Upper lobe of right lung (tissue), 1 donor: ENCODE data around the gene PTPRN2. TPM values are rescaled to one million over a fixed set of nuclear protein-coding genes. Genes with fewer than 3 reads are reported as not detected.
A peak's percentile ranks its signal among the peaks of the same experiment; 100 is the strongest.

Source experiments
- ATAC-seq: fragments of 200-7000 bp; cut with Tn5 transposase; one replicate; pipeline ENCODE4 v1.9.1; 2020; ENCODE audit warnings: mild to moderate bottlenecking, moderate library complexity
- DNase-seq: peaks from one replicate; pipeline ENCODE4 v3.0.0-alpha.2; 2020
- H3K27ac ChIP-seq: fragments of 200-600 bp; one replicate; pipeline ENCODE4 v1.8.0; 2022
- H3K27me3 ChIP-seq: fragments of 200-600 bp; one replicate; pipeline ENCODE4 v1.8.0; 2022; ENCODE audit warnings: mild to moderate bottlenecking
- H3K36me3 ChIP-seq: fragments of 200-600 bp; one replicate; pipeline ENCODE4 v1.8.0; 2022
- H3K4me1 ChIP-seq: fragments of 200-600 bp; one replicate; pipeline ENCODE4 v1.8.0; 2022
- H3K4me3 ChIP-seq: fragments of 200-600 bp; one replicate; pipeline ENCODE4 v1.8.0; 2022; ENCODE audit warnings: mild to moderate bottlenecking
- H3K9me3 ChIP-seq: fragments of 200-600 bp; one replicate; pipeline ENCODE4 v1.8.0; 2022
- CTCF ChIP-seq: fragments of 200-600 bp; IDR thresholded peaks from one replicate; pipeline ENCODE4 v1.8.0; 2022; ENCODE audit warnings: antibody characterized with exemption
- intact Hi-C: fragments of 100-400 bp; cut with DNase I; formaldehyde crosslinking; loops from one replicate; pipeline ENCODE4 v1.11.0; 2022
- total RNA-seq: library from RNA; stranded (reverse); fragmentation: NEBNext Ultra II Directional; extraction: Animal tissue kit (Norgen Biotek cat#: 25700); gene quantifications from one replicate; pipeline ENCODE4 v1.2.1, GENCODE V29; 2021
- donor health status: DM: no; HTN: yes; CAD: no; lungs with severe emphysema.

PTPRN2 gene
- total RNA-seq, 1 donor from 2014 or later = 4.9 TPM

- Histone ChIP-seq H3K4me1 (no peaks in the 10 kb centered on the region), H3K4me3 (no peak overlapping the region), H3K9me3 (no peaks in the 10 kb centered on the region), H3K27ac (no peak overlapping the region), H3K36me3 (no peaks in the 10 kb centered on the region), H3K27me3 (no peaks in the 10 kb centered on the region)
- peak; percentile 13 for DNase-seq
- no peak for ATAC-seq
- intact Hi-C loops = no loop called here
- no peak for TF ChIP-seq CTCF
Measured at GRCh38 chr7:158023681-158024350, 563.8 kb downstream of the PTPRN2 start.

DNA sequence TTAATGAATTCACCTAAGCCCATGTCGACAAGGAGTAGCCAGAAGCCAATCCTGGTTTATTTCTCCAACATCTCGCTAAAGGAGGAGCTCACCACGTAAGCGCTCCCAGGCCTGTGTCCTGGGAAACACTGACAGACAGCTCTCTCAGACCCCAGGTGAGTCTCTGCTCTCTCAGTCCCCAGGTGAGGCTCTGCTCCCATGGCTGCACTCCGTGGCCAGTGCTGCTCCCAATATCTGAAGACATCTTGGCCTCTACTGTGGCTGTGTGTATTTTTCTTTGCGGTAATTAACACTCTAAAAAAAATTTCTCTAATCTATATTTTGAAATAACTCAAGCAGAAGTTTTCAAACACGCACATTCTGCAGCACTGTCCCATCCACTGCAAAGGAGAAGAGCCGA, 564.5 kb downstream of the PTPRN2 start:
- Histone ChIP-seq H3K4me3 (no peak overlapping the region), H3K9me3 (no peaks in the 10 kb centered on the region), H3K36me3 (no peaks in the 10 kb centered on the region), H3K4me1 (no peaks in the 10 kb centered on the region), H3K27ac (no peak overlapping the region), H3K27me3 (no peaks in the 10 kb centered on the region)
- DNase-seq (no peak), ATAC-seq (no peak)
- no peak for TF ChIP-seq CTCF
- intact Hi-C loops = no loop called here

DNA sequence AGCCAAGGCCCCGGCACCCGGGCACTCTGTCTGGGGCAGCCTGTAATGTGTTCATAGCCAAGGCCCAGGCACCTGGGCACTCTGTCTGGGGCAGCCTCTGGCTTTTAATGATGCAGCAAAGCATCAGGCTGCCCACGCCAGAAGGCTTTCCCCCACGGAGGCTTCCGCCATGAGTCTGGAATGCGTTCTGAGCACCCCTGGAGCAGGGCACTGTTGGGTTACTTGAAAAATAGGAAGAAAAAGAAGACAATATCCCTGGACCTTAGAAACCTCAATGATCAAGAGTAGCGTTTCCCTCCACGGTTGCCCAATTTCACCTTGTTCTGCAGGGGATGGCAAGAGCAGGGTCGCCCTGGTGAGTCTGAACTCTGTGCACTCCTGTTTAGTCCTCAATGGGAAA, 565.0 kb downstream of the PTPRN2 start:
- intact Hi-C loops = no loop called here
- Histone ChIP-seq H3K9me3 (no peaks in the 10 kb centered on the region), H3K4me1 (no peaks in the 10 kb centered on the region), H3K27ac (no peak overlapping the region), H3K36me3 (no peaks in the 10 kb centered on the region), H3K4me3 (no peak overlapping the region), H3K27me3 (no peaks in the 10 kb centered on the region)
- no peak for ATAC-seq
- TF ChIP-seq CTCF = no peak
- peak; percentile 21 for DNase-seq

DNA sequence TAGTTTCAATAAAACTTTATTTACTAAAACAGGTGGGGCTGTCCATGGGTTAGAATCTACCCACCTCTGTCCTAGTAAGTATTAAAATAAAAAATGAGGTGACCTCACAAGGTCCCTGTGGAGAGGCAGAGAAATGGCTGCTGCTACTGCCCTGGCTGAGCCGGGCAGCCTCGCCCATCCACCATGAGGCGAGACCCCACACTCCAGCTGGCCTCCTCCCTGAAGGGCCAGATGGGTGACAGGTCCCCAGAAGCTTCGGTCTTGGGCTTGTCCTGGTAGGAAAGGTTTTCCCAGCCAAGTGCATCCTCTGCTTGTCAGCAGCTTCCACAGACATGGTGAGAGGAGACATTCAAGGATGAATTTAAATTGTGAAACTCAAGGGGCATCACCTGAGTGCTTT, 565.8 kb downstream of the PTPRN2 start:
- ATAC-seq (no peak), DNase-seq (peak; percentile 46)
- Histone ChIP-seq H3K27me3 (no peaks in the 10 kb centered on the region), H3K27ac (no peak overlapping the region), H3K4me1 (no peaks in the 10 kb centered on the region), H3K9me3 (no peaks in the 10 kb centered on the region), H3K36me3 (no peaks in the 10 kb centered on the region), H3K4me3 (no peak overlapping the region)
- intact Hi-C loops = no loop called here
- no peak for TF ChIP-seq CTCF

GRCh38 chr7:158020706-158021095, 566.9 kb downstream of the PTPRN2 start:
- no peak overlapping the region for H3K4me3 ChIP-seq
- DNase-seq = peak; percentile 20

More at GRCh38 chr7:158020706-158021095, 566.9 kb downstream of the PTPRN2 start:
- Histone ChIP-seq H3K27ac (no peak overlapping the region), H3K36me3 (no peaks in the 10 kb centered on the region), H3K9me3 (no peaks in the 10 kb centered on the region), H3K4me1 (no peaks in the 10 kb centered on the region), H3K27me3 (no peaks in the 10 kb centered on the region)
- intact Hi-C loops = no loop called here
- ATAC-seq = no peak
- TF ChIP-seq CTCF = no peak
